SK-N-SH (cell line): ENCODE data around the gene GRIN2A. TPM values are rescaled to one million over a fixed set of nuclear protein-coding genes. Genes with fewer than 3 reads are reported as not detected.

ENCODE experiments used
- CTCF ChIA-PET: fragments of 300-600, 350-600 bp; formaldehyde crosslinking; extraction: SDS; loops from one replicate; lab custom pipeline; 2021; lab: Yijun Ruan, JAX
- POLR2A ChIA-PET: fragments of 350-600 bp; sonication (Branson Sonifier 250); formaldehyde crosslinking; extraction: SDS; loops from one replicate; lab custom pipeline; 2020; ENCODE audit warnings: antibody characterized with exemption, inconsistent platforms; lab: Yijun Ruan, JAX
- DNase-seq: peaks from one replicate; pipeline ENCODE4 v3.0.0; 2012
- H2AFZ ChIP-seq: fragments of 200-600 bp; sonication (generic); 2 replicates; pipeline ENCODE4 v1.8.1; 2016; ENCODE audit warnings: antibody characterized with exemption, mild to moderate bottlenecking, low read depth
- H3F3A ChIP-seq: fragments of 200-600 bp; sonication (generic); replicated peaks from 2 replicates; pipeline ENCODE3; 2016; ENCODE audit warnings: antibody characterized with exemption, mild to moderate bottlenecking; ENCODE audit not compliant: insufficient read depth
- H3K27ac ChIP-seq, 2 experiments: fragments of 200-500 bp in 1 of 2; fragments of 200-600 bp in 1 of 2; sonication (Bioruptor generic) in 1 of 2; sonication (generic), shearing (Covaris generic) in 1 of 2; 2 replicates each; pipeline versions ENCODE4 v1.5.1 to v1.6.1; 2014 to 2016; ENCODE audit warnings: low read depth in 2 of 2, inconsistent platforms in 1 of 2, low read length in 1 of 2, mild to moderate bottlenecking in 1 of 2, mixed read lengths in 1 of 2
- H3K27me3 ChIP-seq: fragments of 200-600 bp; sonication (generic), shearing (Covaris generic); 2 replicates; pipeline ENCODE4 v1.6.1; 2016; ENCODE audit warnings: mixed run types; ENCODE audit not compliant: insufficient read depth
- H3K36me3 ChIP-seq, 2 experiments: fragments of 200-500 bp in 1 of 2; fragments of 200-600 bp in 1 of 2; sonication (Bioruptor generic) in 1 of 2; sonication (generic) in 1 of 2; replicated peaks in 1 of 2; 2 replicates each; pipeline versions ENCODE3 to v1.5.1; 2014 to 2016; ENCODE audit warnings: low read length in 1 of 2, mild to moderate bottlenecking in 1 of 2; ENCODE audit not compliant: insufficient read depth in 2 of 2, control insufficient read depth in 1 of 2
- H3K4me1 ChIP-seq, 2 experiments: fragments of 200-500 bp in 1 of 2; fragments of 200-600 bp in 1 of 2; sonication (Bioruptor generic) in 1 of 2; sonication (generic), shearing (Covaris generic) in 1 of 2; 2 replicates each; pipeline versions ENCODE4 v1.5.1 to v1.6.1; 2014 to 2016; ENCODE audit warnings: low read depth in 1 of 2, low read length in 1 of 2, mixed run types in 1 of 2; ENCODE audit not compliant: insufficient read depth in 2 of 2, control insufficient read depth in 1 of 2
- H3K4me2 ChIP-seq: fragments of 200-600 bp; sonication (generic), shearing (Covaris generic); 2 replicates; pipeline ENCODE4 v1.6.1; 2017; ENCODE audit warnings: mixed run types
- H3K4me3 ChIP-seq, 2 experiments: fragments of 200-500 bp in 1 of 2; fragments of 200-600 bp in 1 of 2; sonication (Bioruptor generic) in 1 of 2; sonication (generic), shearing (Covaris generic) in 1 of 2; 2 replicates each; pipeline versions ENCODE4 v1.5.1 to v1.8.1; 2014 to 2016; ENCODE audit warnings: low read depth in 2 of 2, inconsistent platforms in 1 of 2, low read length in 1 of 2, mild to moderate bottlenecking in 1 of 2, mixed read lengths in 1 of 2, moderate library complexity in 1 of 2
- H3K79me2 ChIP-seq: fragments of 200-600 bp; sonication (generic); 2 replicates; pipeline ENCODE4 v1.8.1; 2017; ENCODE audit warnings: mild to moderate bottlenecking; ENCODE audit not compliant: insufficient read depth
- H3K9ac ChIP-seq: fragments of 200-600 bp; sonication (generic); 2 replicates; pipeline ENCODE4 v1.6.1; 2017; ENCODE audit warnings: mixed run types
- H3K9me2 ChIP-seq: fragments of 200-600 bp; sonication (generic); 2 replicates; pipeline ENCODE4 v1.6.1; 2017; ENCODE audit warnings: mixed run types
- H3K9me3 ChIP-seq: fragments of 200-600 bp; sonication (generic); 2 replicates; pipeline ENCODE4 v1.6.1; 2017; ENCODE audit warnings: mixed run types, mild to moderate bottlenecking, moderate library complexity
- H4K20me1 ChIP-seq: fragments of 200-600 bp; sonication (generic); 2 replicates; pipeline ENCODE4 v1.6.1; 2017; ENCODE audit warnings: mild to moderate bottlenecking, mixed run types; ENCODE audit not compliant: insufficient read depth
- EZH2phosphoT487 ChIP-seq: fragments of 200-600 bp; sonication (generic); IDR thresholded peaks from 2 replicates; pipeline ENCODE4 v1.6.1; 2017; ENCODE audit warnings: low read depth, mixed run types, mild to moderate bottlenecking, antibody characterized with exemption, moderate library complexity, borderline replicate concordance
- FOSL2 ChIP-seq: IDR thresholded peaks from 2 replicates; pipeline ENCODE4 v1.4.0; 2012; ENCODE audit warnings: low read depth, mild to moderate bottlenecking, moderate library complexity, borderline replicate concordance
- FOXM1 ChIP-seq: IDR thresholded peaks from 2 replicates; pipeline ENCODE4 v1.4.0; 2012; ENCODE audit warnings: low read depth, mild to moderate bottlenecking
- GATA2 ChIP-seq: sonication (generic); formaldehyde crosslinking; IDR thresholded peaks from 2 replicates; pipeline ENCODE4 v1.5.0; 2020; ENCODE audit warnings: mild to moderate bottlenecking, missing genetic modification reagents
- IRF3 ChIP-seq: fragments of 150-350 bp; IDR thresholded peaks from 2 replicates; pipeline ENCODE4 v1.6.1; 2016; ENCODE audit warnings: mild to moderate bottlenecking, low read depth, low read length
- MEF2A ChIP-seq: IDR thresholded peaks from 2 replicates; pipeline ENCODE4 v1.4.0; 2012; ENCODE audit warnings: low read depth, borderline replicate concordance
- MXI1 ChIP-seq: IDR thresholded peaks from 2 replicates; pipeline ENCODE4 v1.6.1; 2012; ENCODE audit warnings: mild to moderate bottlenecking, low read depth, low read length, improper control_type of control experiment
- NRF1 ChIP-seq: IDR thresholded peaks from 2 replicates; pipeline ENCODE4 v1.6.1; 2012; ENCODE audit warnings: low read depth, mild to moderate bottlenecking, low read length
- RCOR1 ChIP-seq: fragments of 150-350 bp; IDR thresholded peaks from 2 replicates; pipeline ENCODE4 v1.6.1; 2017; ENCODE audit warnings: antibody characterized with exemption, low read length
- REST ChIP-seq: IDR thresholded peaks from 2 replicates; pipeline ENCODE4 v1.6.1; 2012; ENCODE audit warnings: mild to moderate bottlenecking, low read depth, low read length, moderate library complexity
- RFX5 ChIP-seq: IDR thresholded peaks from 2 replicates; pipeline ENCODE4 v1.6.1; 2012; ENCODE audit warnings: mild to moderate bottlenecking, improper control_type of control experiment, low read length
- RXRA ChIP-seq: IDR thresholded peaks from 2 replicates; pipeline ENCODE4 v1.4.0; 2012; ENCODE audit warnings: low read depth, mild to moderate bottlenecking, borderline replicate concordance
- TAF1 ChIP-seq: IDR thresholded peaks from 2 replicates; pipeline ENCODE4 v1.6.1; 2012; ENCODE audit warnings: low read depth, mild to moderate bottlenecking, low read length, moderate library complexity, borderline replicate concordance
- YY1 ChIP-seq: IDR thresholded peaks from 2 replicates; pipeline ENCODE4 v1.4.0; 2012; ENCODE audit warnings: low read depth, mild to moderate bottlenecking
- WGBS: methylation state at CpG from one replicate; pipeline ENCODE4 v1.1.6; 2017; ENCODE audit warnings: low lambda C conversion rate; 5-methylcytosine and 5-hydroxymethylcytosine counted together
- polyA plus RNA-seq, 3 experiments: library from polyadenylated mRNA; depleted of rRNA; stranded (reverse); fragments of >200 nt; gene quantifications; 2 replicates each; pipeline ENCODE4 v1.2.3, GENCODE V29; 2012
- TF ChIP-seq, protein P1 (sequence below): IDR thresholded peaks from 2 replicates; pipeline ENCODE4 v1.4.0; 2012; ENCODE audit warnings: low read depth, borderline replicate concordance
- TF ChIP-seq, protein P2 (sequence below): fragments of 200-600 bp; sonication (generic); IDR thresholded peaks from 2 replicates; pipeline ENCODE4 v1.6.1; 2017; ENCODE audit warnings: antibody characterized with exemption, mild to moderate bottlenecking, moderate library complexity

The GRIN2A gene
- polyA plus RNA-seq, 1 of the 3 experiments (the other 2 are of a cell fraction): not detected

DNA sequence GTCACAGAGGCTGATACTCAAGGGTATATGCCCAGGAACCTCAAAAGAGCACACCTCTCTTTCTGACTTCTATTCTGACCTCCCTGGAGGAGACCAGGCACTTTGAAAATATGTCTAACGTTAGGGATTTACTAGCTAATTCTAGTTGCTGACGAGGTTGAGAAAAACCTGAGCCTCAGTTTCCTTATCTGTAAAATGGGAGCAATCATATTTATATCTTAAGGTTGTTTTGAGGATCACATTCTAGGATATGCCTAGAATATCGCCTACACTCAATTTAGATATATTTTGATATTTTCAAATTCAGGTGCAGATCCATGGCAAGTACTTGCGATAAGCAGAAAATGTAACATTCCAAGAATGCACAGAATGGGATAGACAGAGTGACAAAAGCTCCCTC, 425.8 kb downstream of the GRIN2A start:
- 28% methylated on average over 4 of the region's 4 CpGs for WGBS
- CTCF ChIA-PET: no interaction called here
- H3K36me3 ChIP-seq: no peaks in the 10 kb centered on the region

GRCh38 chr16:9755081-9755480, 427.1 kb downstream of the GRIN2A start:
- H3K79me2 ChIP-seq: no peaks in the 10 kb centered on the region
- no peak overlapping the region for H3K4me3 ChIP-seq
- no peak overlapping the region for H3K27ac ChIP-seq
- H4K20me1 ChIP-seq: no peaks in the 10 kb centered on the region
- H3K9me2 ChIP-seq: no peaks in the 10 kb centered on the region
- no peaks in the 10 kb centered on the region for H3K27me3 ChIP-seq
- no peaks in the 10 kb centered on the region for H3K4me1 ChIP-seq
- ChIA-PET POLR2A (no interaction called here), CTCF (no interaction called here)
- no peaks in the 10 kb centered on the region for H3F3A ChIP-seq
- no peak for DNase-seq
- WGBS: 31% methylated on average over 4 of the region's 4 CpGs
- no peak overlapping the region for H3K9ac ChIP-seq
- no peaks in the 10 kb centered on the region for H3K36me3 ChIP-seq
- H3K4me2 ChIP-seq: no peak overlapping the region
- no peak overlapping the region for H2AFZ ChIP-seq
- no peaks in the 10 kb centered on the region for H3K9me3 ChIP-seq
- TF ChIP-seq NRF1: no peak
- no peak for TF ChIP-seq FOSL2
- no peak for TF ChIP-seq RCOR1

More for the DNA sequence above, 425.8 kb downstream of the GRIN2A start:
- H3K9me2 ChIP-seq: no peaks in the 10 kb centered on the region
- H3K4me2 ChIP-seq: no peak overlapping the region
- no peaks in the 10 kb centered on the region for H3K79me2 ChIP-seq
- no peaks in the 10 kb centered on the region for H3K9me3 ChIP-seq
- no peaks in the 10 kb centered on the region for H3K27me3 ChIP-seq
- no peaks in the 10 kb centered on the region for H3K4me1 ChIP-seq
- no peak overlapping the region for H3K27ac ChIP-seq
- H3K9ac ChIP-seq: no peak overlapping the region
- no peaks in the 10 kb centered on the region for H3F3A ChIP-seq
- H2AFZ ChIP-seq: no peak overlapping the region
- no peak overlapping the region for H3K4me3 ChIP-seq
- H4K20me1 ChIP-seq: no peaks in the 10 kb centered on the region
- POLR2A ChIA-PET: no interaction called here
- no peak for DNase-seq
- no peak for TF ChIP-seq TAF1
- TF ChIP-seq, protein P1, sequence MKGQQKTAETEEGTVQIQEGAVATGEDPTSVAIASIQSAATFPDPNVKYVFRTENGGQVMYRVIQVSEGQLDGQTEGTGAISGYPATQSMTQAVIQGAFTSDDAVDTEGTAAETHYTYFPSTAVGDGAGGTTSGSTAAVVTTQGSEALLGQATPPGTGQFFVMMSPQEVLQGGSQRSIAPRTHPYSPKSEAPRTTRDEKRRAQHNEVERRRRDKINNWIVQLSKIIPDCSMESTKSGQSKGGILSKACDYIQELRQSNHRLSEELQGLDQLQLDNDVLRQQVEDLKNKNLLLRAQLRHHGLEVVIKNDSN: no peak
- TF ChIP-seq EZH2phosphoT487: no peak
- no peak for TF ChIP-seq RXRA
- TF ChIP-seq, protein P2, sequence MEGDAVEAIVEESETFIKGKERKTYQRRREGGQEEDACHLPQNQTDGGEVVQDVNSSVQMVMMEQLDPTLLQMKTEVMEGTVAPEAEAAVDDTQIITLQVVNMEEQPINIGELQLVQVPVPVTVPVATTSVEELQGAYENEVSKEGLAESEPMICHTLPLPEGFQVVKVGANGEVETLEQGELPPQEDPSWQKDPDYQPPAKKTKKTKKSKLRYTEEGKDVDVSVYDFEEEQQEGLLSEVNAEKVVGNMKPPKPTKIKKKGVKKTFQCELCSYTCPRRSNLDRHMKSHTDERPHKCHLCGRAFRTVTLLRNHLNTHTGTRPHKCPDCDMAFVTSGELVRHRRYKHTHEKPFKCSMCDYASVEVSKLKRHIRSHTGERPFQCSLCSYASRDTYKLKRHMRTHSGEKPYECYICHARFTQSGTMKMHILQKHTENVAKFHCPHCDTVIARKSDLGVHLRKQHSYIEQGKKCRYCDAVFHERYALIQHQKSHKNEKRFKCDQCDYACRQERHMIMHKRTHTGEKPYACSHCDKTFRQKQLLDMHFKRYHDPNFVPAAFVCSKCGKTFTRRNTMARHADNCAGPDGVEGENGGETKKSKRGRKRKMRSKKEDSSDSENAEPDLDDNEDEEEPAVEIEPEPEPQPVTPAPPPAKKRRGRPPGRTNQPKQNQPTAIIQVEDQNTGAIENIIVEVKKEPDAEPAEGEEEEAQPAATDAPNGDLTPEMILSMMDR: no peak
- no peak for TF ChIP-seq FOXM1
- no peak for TF ChIP-seq FOSL2

DNA sequence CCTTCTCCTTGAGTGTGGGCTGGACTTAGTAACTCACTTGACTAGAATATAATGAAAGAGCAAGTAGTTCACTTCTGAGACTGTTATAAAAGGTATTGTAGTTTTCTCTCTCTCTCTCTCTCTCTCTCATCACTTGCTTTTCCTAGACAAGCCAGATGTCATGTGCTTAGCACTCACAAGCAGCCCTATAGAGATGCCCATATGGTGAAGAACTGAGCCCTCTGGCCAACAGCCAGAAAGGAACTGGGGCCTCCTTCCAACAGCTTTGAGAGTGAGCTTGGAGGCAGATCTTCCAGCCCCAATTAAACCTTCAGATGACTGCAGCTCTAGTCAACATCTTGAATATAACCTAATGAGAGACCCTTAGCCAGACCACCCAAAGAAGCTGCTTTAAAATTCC, 440.5 kb downstream of the GRIN2A start:
- Histone ChIP-seq H3K79me2 (no peaks in the 10 kb centered on the region), H3F3A (no peaks in the 10 kb centered on the region), H4K20me1 (no peaks in the 10 kb centered on the region), H3K27me3 (no peaks in the 10 kb centered on the region), H3K4me1 (no peaks in the 10 kb centered on the region), H3K36me3 (no peaks in the 10 kb centered on the region), H3K27ac (no peak overlapping the region), H2AFZ (no peak overlapping the region), H3K9ac (no peak overlapping the region), H3K4me2 (no peak overlapping the region), H3K9me3 (no peaks in the 10 kb centered on the region), H3K4me3 (no peak overlapping the region), H3K9me2 (no peaks in the 10 kb centered on the region)
- ChIA-PET POLR2A (no interaction called here), CTCF (interaction anchor here (1.5 kb wide), 2 partner anchors 37 to 93 kb away, joined by 3 to 4 read pairs; no protein-coding TSS in a partner anchor)
- DNase-seq: no peak
- no peak for TF ChIP-seq RFX5
- TF ChIP-seq REST: no peak
- TF ChIP-seq NRF1: no peak
- no peak for TF ChIP-seq GATA2 (CRISPR knock-in tag)
- no peak for TF ChIP-seq YY1
- TF ChIP-seq IRF3: no peak
- TF ChIP-seq MEF2A: no peak
- no peak for TF ChIP-seq MXI1
